SU-DHL-6 (cell line): ENCODE measurements around the gene ADAMTS14.

Source experiments
- H2AFZ ChIP-seq: fragments of 200-600 bp; sonication (generic); 2 replicates; pipeline ENCODE4 v1.6.1; 2014; ENCODE audit warnings: low read depth, mild to moderate bottlenecking, moderate library complexity, mixed read lengths, antibody characterized with exemption, low read length; ENCODE audit not compliant: severe bottlenecking
- H3F3A ChIP-seq: fragments of 200-600 bp; shearing (Covaris generic); 2 replicates; pipeline ENCODE4 v1.6.0; 2016; ENCODE audit warnings: antibody characterized with exemption, mild to moderate bottlenecking; ENCODE audit not compliant: insufficient read depth
- H3K27ac ChIP-seq: fragments of 200-600 bp; sonication (generic); 2 replicates; pipeline ENCODE4 v1.5.1; 2016; ENCODE audit warnings: low read depth, mild to moderate bottlenecking, low read length, moderate library complexity, mixed read lengths
- H3K27me3 ChIP-seq: fragments of 200-600 bp; sonication (generic), shearing (Covaris generic); 2 replicates; pipeline ENCODE4 v1.6.0; 2014; ENCODE audit warnings: mild to moderate bottlenecking, low read length
- H3K36me3 ChIP-seq: fragments of 200-600 bp; sonication (generic); 2 replicates; pipeline ENCODE4 v1.6.1; 2014; ENCODE audit warnings: mild to moderate bottlenecking, low read length, mixed read lengths
- H3K4me2 ChIP-seq: fragments of 300-600, 200-600 bp; shearing (Covaris generic), sonication (generic); 2 replicates; pipeline ENCODE4 v1.6.0; 2014; ENCODE audit warnings: low read length, low read depth, mild to moderate bottlenecking; ENCODE audit not compliant: poor library complexity, severe bottlenecking
- H3K4me3 ChIP-seq: fragments of 200-600 bp; sonication (generic); 2 replicates; pipeline ENCODE4 v1.5.1; 2014; ENCODE audit warnings: antibody characterized with exemption, low read length, mild to moderate bottlenecking, mixed read lengths; ENCODE audit not compliant: insufficient read depth, poor library complexity, severe bottlenecking
- H3K79me2 ChIP-seq: fragments of 200-600 bp; sonication (generic); 2 replicates; pipeline ENCODE4 v1.6.1; 2014; ENCODE audit warnings: mild to moderate bottlenecking, low read length, moderate library complexity; ENCODE audit not compliant: insufficient read depth
- H3K9ac ChIP-seq: fragments of 200-600 bp; sonication (generic); 2 replicates; pipeline ENCODE4 v1.7.0; 2014; ENCODE audit warnings: mild to moderate bottlenecking, low read length
- H3K9me2 ChIP-seq: fragments of 200-600 bp; sonication (generic); replicated peaks from 2 replicates; pipeline ENCODE4 v1.6.1; 2014; ENCODE audit warnings: low read length; ENCODE audit not compliant: insufficient read depth
- H3K9me3 ChIP-seq: fragments of 200-600 bp; sonication (generic); 2 replicates; pipeline ENCODE4 v1.6.1; 2014; ENCODE audit warnings: low read length, mixed read lengths; ENCODE audit not compliant: insufficient read depth
- H4K20me1 ChIP-seq: fragments of 200-600 bp; sonication (generic); 2 replicates; pipeline ENCODE4 v1.6.1; 2014; ENCODE audit warnings: low read depth, mild to moderate bottlenecking, antibody characterized with exemption, low read length, moderate library complexity, mixed read lengths
- CTCF ChIP-seq: fragments of 200-600 bp; sonication (generic); IDR thresholded peaks from one replicate; pipeline ENCODE4 v1.5.1; 2017; ENCODE audit warnings: antibody characterized with exemption, mild to moderate bottlenecking, low read length, moderate library complexity; ENCODE audit not compliant: insufficient read depth, poor library complexity, severe bottlenecking
- EZH2phosphoT487 ChIP-seq: fragments of 200-600 bp; sonication (generic), shearing (Covaris generic); conservative IDR thresholded peaks from 2 replicates; pipeline ENCODE4 v1.6.1; 2018; ENCODE audit warnings: mild to moderate bottlenecking, antibody characterized with exemption, low read length, moderate library complexity, mixed read lengths

ADAMTS14 gene

GRCh38 chr10:70809011-70809611, 136.8 kb downstream of the ADAMTS14 start:
- Histone ChIP-seq H3K27me3 (no peaks in the 10 kb centered on the region), H3K4me2 (no peak overlapping the region), H3K9me2 (no peaks in the 10 kb centered on the region), H3K4me3 (no peak overlapping the region), H3K27ac (no peak overlapping the region), H4K20me1 (no peaks in the 10 kb centered on the region), H3K79me2 (no peaks in the 10 kb centered on the region), H3K36me3 (no peaks in the 10 kb centered on the region), H3F3A (no peaks in the 10 kb centered on the region), H3K9ac (no peak overlapping the region), H3K9me3 (no peaks in the 10 kb centered on the region), H2AFZ (no peak overlapping the region)
- TF ChIP-seq EZH2phosphoT487, result no peak
- TF ChIP-seq CTCF, result no peak

DNA sequence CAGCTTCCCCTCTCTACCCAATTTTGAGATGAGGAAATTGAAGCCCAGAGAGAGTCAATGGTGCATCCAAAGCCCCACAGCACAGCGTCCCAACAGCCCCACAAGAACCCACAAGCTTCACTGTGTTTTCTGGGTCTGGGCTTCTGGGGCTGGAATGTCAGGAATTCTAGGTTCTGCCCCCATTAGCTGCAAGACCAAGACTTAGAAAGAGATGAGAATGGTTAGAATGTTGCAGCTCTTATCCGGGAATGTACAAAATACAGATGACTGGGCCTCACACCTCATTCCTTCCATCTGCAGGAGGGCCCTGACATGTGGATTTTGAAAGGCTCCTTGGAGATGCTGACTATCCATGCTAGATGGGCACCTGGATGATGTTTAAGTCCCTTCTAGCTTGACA, 137.4 kb downstream of the ADAMTS14 start:
- H3K9ac ChIP-seq, result no peak overlapping the region
- H4K20me1 ChIP-seq, result no peaks in the 10 kb centered on the region
- H3K4me2 ChIP-seq, result no peak overlapping the region
- H3K4me3 ChIP-seq, result no peak overlapping the region
- no peak overlapping the region for H3K27ac ChIP-seq
- H3K36me3 ChIP-seq, result no peaks in the 10 kb centered on the region
- H3F3A ChIP-seq, result no peaks in the 10 kb centered on the region
- no peaks in the 10 kb centered on the region for H3K9me2 ChIP-seq
- no peaks in the 10 kb centered on the region for H3K27me3 ChIP-seq
- no peaks in the 10 kb centered on the region for H3K9me3 ChIP-seq
- no peak overlapping the region for H2AFZ ChIP-seq
- TF ChIP-seq EZH2phosphoT487 (no peak), CTCF (no peak)
- H3K79me2 ChIP-seq, result no peaks in the 10 kb centered on the region

DNA sequence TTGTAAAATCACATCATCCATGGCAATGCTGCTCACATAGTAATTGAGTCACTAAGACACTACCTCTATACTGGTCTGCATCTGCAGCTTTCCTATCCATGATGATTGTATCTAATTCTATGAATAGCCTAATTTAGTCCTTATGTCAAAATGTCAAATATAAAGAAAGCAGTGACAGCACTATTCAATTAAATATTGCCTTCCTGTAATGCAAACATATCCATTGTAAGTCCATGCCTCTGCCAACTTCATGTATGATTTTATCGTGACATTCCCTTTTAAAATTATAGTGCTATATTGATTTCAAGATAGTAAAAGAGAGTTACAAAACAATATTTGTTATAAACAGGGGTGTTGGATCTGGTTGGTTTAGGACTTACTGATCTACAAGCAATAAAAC, 138.7 kb downstream of the ADAMTS14 start:
- TF ChIP-seq CTCF (no peak), EZH2phosphoT487 (no peak)
- Histone ChIP-seq H3F3A (no peaks in the 10 kb centered on the region), H3K4me3 (no peak overlapping the region), H3K4me2 (no peak overlapping the region), H3K79me2 (no peaks in the 10 kb centered on the region), H2AFZ (no peak overlapping the region), H3K9me3 (no peaks in the 10 kb centered on the region), H4K20me1 (no peaks in the 10 kb centered on the region), H3K27me3 (no peaks in the 10 kb centered on the region), H3K9ac (no peak overlapping the region), H3K27ac (no peak overlapping the region), H3K36me3 (no peaks in the 10 kb centered on the region), H3K9me2 (no peaks in the 10 kb centered on the region)
